Progenitor cell of endocrine pancreas (in vitro differentiated cells): ENCODE data around the gene CD96. TPM values are rescaled to one million over a fixed set of nuclear protein-coding genes. Genes with fewer than 3 reads are reported as not detected.

Experiments used
- DNase-seq: peaks from one replicate; pipeline ENCODE4 v3.0.0; 2021; ENCODE audit warnings: low spot score; ENCODE audit not compliant: unreplicated experiment
- H3K27ac Mint-ChIP-seq: 2 replicates; pipeline ENCODE4 v1.8.0; 2021; ENCODE audit warnings: mild to moderate bottlenecking, moderate library complexity, mixed read lengths
- H3K27me3 Mint-ChIP-seq: 2 replicates; pipeline ENCODE4 v1.8.0; 2021; ENCODE audit warnings: mixed read lengths
- H3K36me3 Mint-ChIP-seq: 2 replicates; pipeline ENCODE4 v1.8.0; 2022; ENCODE audit warnings: mixed read lengths; ENCODE audit not compliant: insufficient read depth
- H3K4me1 Mint-ChIP-seq: 2 replicates; pipeline ENCODE4 v1.8.0; 2021; ENCODE audit warnings: low read depth, mixed read lengths
- H3K4me3 Mint-ChIP-seq: 2 replicates; pipeline ENCODE4 v1.8.0; 2021; ENCODE audit warnings: low read depth, mild to moderate bottlenecking, moderate library complexity, mixed read lengths
- H3K9me3 Mint-ChIP-seq: 2 replicates; pipeline ENCODE4 v1.8.0; 2021; ENCODE audit warnings: low read depth, mixed read lengths
- total RNA-seq: library from RNA; stranded (reverse); gene quantifications from 2 replicates; pipeline ENCODE4 v1.2.1, GENCODE V29; 2021
- TF ChIP-seq, protein P1 (sequence below): fragments of 200-600 bp; sonication (generic); IDR thresholded peaks from one replicate; pipeline ENCODE4 v1.5.0; 2021; ENCODE audit warnings: antibody characterized with exemption, mild to moderate bottlenecking; ENCODE audit not compliant: unreplicated experiment

Gene CD96
- total RNA-seq, 1 donor from 2014 or later, result not detected

DNA sequence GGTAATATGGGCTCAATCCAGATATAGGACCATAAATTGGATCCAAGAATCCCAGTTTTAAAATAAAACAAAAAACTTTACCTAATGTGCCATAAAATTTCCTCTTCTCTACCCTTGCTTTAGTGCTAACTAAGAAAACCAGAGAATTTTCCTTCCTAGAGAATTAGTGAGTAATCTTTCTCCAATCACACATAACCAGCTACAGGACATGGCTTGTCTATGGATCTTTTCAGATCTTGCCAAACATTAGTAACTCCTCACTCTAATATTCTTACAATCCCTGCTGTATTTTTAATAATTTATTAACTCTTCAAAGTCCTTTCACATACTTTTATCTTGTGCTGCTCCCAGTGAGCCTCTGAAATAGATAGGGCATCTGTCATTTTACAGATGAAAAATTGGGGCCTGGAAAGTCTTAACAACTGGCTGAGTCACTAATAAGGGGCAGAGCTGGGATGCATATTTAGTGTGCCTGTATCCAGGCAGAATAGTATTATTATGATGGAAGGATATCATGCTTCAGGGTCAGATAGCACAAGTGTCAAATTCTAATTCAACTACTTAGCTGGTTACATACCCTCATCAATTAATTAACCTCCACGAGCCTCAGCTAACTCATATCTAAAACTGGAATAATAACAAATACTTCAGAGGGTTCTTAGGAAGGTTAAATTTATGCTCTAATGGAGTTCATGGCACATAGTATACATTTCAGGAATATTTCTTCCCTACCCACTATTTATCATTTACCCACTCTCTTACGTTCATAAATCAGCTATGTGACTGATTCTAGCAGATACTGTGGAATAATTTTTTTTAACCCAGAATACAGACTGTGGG, 47.5 kb downstream of the CD96 start:
- H3K27me3 Mint-ChIP-seq, result peaks cover 3% of the 10 kb centered on the region
- no peak for DNase-seq
- no peaks in the 10 kb centered on the region for H3K4me1 Mint-ChIP-seq
- H3K36me3 Mint-ChIP-seq, result peaks cover 1% of the 10 kb centered on the region
- H3K9me3 Mint-ChIP-seq, result peaks cover 11% of the 10 kb centered on the region
- TF ChIP-seq, protein P1, sequence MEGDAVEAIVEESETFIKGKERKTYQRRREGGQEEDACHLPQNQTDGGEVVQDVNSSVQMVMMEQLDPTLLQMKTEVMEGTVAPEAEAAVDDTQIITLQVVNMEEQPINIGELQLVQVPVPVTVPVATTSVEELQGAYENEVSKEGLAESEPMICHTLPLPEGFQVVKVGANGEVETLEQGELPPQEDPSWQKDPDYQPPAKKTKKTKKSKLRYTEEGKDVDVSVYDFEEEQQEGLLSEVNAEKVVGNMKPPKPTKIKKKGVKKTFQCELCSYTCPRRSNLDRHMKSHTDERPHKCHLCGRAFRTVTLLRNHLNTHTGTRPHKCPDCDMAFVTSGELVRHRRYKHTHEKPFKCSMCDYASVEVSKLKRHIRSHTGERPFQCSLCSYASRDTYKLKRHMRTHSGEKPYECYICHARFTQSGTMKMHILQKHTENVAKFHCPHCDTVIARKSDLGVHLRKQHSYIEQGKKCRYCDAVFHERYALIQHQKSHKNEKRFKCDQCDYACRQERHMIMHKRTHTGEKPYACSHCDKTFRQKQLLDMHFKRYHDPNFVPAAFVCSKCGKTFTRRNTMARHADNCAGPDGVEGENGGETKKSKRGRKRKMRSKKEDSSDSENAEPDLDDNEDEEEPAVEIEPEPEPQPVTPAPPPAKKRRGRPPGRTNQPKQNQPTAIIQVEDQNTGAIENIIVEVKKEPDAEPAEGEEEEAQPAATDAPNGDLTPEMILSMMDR, result no peak
- no peak overlapping the region for H3K4me3 Mint-ChIP-seq
- no peak overlapping the region for H3K27ac Mint-ChIP-seq

DNA sequence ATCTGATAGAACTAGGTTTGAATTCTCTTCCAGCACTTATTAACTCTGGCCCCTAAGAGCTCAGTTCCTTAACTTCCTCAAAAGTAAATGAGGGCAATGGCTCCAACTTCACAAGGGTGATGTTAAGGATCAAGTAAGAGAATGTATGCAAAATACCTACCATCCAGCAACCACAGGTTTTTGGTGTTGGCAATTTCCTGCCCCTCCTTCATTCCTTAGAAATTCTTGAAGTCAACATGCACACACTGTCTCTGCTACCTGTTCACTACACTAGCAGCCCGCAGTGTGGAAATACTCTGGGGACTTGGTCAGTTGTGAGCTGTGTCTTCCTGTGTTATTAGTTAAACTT, 48.1 kb downstream of the CD96 start:
- H3K27me3 Mint-ChIP-seq, result peaks cover 3% of the 10 kb centered on the region
- H3K4me1 Mint-ChIP-seq, result no peaks in the 10 kb centered on the region
- DNase-seq, result no peak
- H3K4me3 Mint-ChIP-seq, result no peak overlapping the region
- H3K36me3 Mint-ChIP-seq, result peaks cover 1% of the 10 kb centered on the region
- TF ChIP-seq, protein P1, result no peak
- H3K27ac Mint-ChIP-seq, result no peak overlapping the region
- H3K9me3 Mint-ChIP-seq, result peaks cover 11% of the 10 kb centered on the region

DNA sequence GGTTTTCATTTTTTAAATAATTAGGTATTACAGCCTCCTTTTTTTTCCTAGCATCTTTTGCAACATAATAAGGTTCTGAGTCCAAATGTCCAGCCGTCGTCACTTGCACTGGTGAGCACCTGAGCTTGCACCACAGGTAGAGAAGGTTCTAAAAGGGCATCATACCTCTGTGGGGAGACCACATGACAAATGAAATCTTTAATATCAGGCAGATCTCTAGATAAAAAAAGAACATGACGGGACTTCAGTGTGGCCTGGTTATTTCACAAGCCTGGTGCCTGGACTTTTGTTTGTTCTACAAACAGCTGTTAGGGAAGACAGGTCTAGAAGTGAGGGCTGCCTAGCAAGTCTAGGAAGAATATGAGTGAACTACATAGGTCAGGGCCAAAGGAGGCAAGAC, 49.6 kb downstream of the CD96 start:
- TF ChIP-seq, protein P1, result no peak
- Mint-ChIP-seq H3K36me3 (peaks cover 1% of the 10 kb centered on the region), H3K4me3 (no peak overlapping the region), H3K27me3 (peaks cover 3% of the 10 kb centered on the region), H3K9me3 (peaks cover 7% of the 10 kb centered on the region), H3K27ac (no peak overlapping the region), H3K4me1 (no peaks in the 10 kb centered on the region)
- no peak for DNase-seq

DNA sequence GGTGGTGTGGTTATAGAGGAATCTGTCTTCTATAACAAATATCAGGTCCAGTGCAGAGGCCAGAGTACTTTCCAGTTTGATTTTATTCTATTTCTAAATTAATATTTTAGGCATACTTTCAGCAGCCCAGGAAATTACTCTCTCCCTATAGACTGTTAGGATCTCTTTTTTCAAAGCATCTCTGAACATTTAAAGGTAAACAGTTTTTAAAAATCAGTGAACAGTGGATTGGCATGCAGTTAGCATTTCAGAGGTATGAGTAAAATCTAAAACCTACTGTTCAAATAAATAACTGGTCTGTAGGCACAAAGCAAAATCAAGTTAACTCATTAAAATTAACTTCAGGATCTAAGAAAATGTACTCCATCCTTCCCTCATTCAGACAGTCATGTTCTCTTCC, 50.1 kb downstream of the CD96 start:
- H3K27ac Mint-ChIP-seq, result no peak overlapping the region
- no peaks in the 10 kb centered on the region for H3K36me3 Mint-ChIP-seq
- TF ChIP-seq, protein P1, result no peak
- DNase-seq, result no peak
- no peaks in the 10 kb centered on the region for H3K4me1 Mint-ChIP-seq
- H3K27me3 Mint-ChIP-seq, result peaks cover 3% of the 10 kb centered on the region
- H3K9me3 Mint-ChIP-seq, result peaks cover 3% of the 10 kb centered on the region
- H3K4me3 Mint-ChIP-seq, result no peak overlapping the region

DNA sequence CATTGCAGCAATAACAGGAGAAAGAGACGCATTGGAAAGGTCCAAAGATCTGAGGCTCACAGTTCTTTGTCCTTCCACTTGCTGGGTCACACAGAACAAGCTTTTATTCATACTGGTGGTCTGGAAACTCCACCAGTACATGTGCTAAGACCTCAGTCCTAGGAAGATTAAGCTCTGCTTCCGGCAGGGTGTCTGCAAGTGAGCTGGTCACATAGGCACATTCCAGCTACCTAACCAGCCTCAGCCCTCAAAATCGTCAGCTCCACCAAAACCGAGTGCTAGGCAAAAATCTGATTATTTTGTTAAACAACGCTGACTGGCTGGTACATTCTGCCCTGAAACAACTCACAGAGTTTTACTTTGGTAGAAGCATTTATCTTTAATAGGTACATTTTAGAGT, 50.9 kb downstream of the CD96 start:
- Mint-ChIP-seq H3K27ac (no peak overlapping the region), H3K36me3 (no peaks in the 10 kb centered on the region), H3K9me3 (peaks cover 3% of the 10 kb centered on the region), H3K27me3 (peaks cover 4% of the 10 kb centered on the region), H3K4me3 (no peak overlapping the region), H3K4me1 (no peaks in the 10 kb centered on the region)
- DNase-seq, result no peak
- TF ChIP-seq, protein P1, result no peak
